Activated CD4-positive, alpha-beta T cell treated with anti-CD3 and anti-CD28 coated beads for 36 hours (primary cell): ENCODE data around the gene DDN. TPM values are rescaled to one million over a fixed set of nuclear protein-coding genes. Genes with fewer than 3 reads are reported as not detected.

Experiments used
- ATAC-seq: fragments of 200-7000 bp; cut with Tn5 transposase; one replicate; pipeline ENCODE4 v1.10.0; 2021; ENCODE audit warnings: mild to moderate bottlenecking, moderate library complexity
- CTCF ChIA-PET: fragments of 350-600 bp; sonication (Branson Sonifier 250); formaldehyde crosslinking; loops from one replicate; lab custom pipeline; 2021; ENCODE audit warnings: antibody characterized with exemption; lab: Charles Lee
- POLR2A ChIA-PET: fragments of 350-600 bp; sonication (Branson Sonifier 250); formaldehyde crosslinking; loops from one replicate; lab custom pipeline; 2021; ENCODE audit warnings: antibody characterized with exemption, inconsistent platforms; lab: Charles Lee
- DNase-seq: peaks from one replicate; pipeline ENCODE4 v3.0.0-alpha.2; 2020
- H3K27ac Mint-ChIP-seq: one replicate; pipeline ENCODE4 v1.8.0; 2021; ENCODE audit warnings: mixed read lengths
- H3K27me3 Mint-ChIP-seq: one replicate; pipeline ENCODE4 v1.8.0; 2021; ENCODE audit warnings: mixed read lengths
- H3K36me3 Mint-ChIP-seq: one replicate; pipeline ENCODE4 v1.8.0; 2021; ENCODE audit warnings: low read depth, mixed read lengths
- H3K4me1 Mint-ChIP-seq: one replicate; pipeline ENCODE4 v1.8.0; 2021; ENCODE audit warnings: mixed read lengths
- H3K4me3 Mint-ChIP-seq: one replicate; pipeline ENCODE4 v1.8.0; 2021; ENCODE audit warnings: mild to moderate bottlenecking, moderate library complexity, mixed read lengths
- H3K9me3 Mint-ChIP-seq: one replicate; pipeline ENCODE4 v1.8.0; 2021; ENCODE audit warnings: low read depth, mixed read lengths
- intact Hi-C, 2 experiments: fragments of 100-400 bp; cut with DNase I in 1 of 2; cut with micrococcal nuclease in 1 of 2; formaldehyde crosslinking; loops; one replicate each; pipeline versions ENCODE4 v1.14.2 to v1.15.1; 2022 to 2024; cut with DNase I, micrococcal nuclease
- total RNA-seq, 2 experiments: library from RNA; stranded (reverse); gene quantifications; one replicate each; pipeline ENCODE4 v1.2.3, GENCODE V29; 2021

The DDN gene
- total RNA-seq, 2 experiments from 2014 or later = 0.48 to 0.61 TPM

DNA sequence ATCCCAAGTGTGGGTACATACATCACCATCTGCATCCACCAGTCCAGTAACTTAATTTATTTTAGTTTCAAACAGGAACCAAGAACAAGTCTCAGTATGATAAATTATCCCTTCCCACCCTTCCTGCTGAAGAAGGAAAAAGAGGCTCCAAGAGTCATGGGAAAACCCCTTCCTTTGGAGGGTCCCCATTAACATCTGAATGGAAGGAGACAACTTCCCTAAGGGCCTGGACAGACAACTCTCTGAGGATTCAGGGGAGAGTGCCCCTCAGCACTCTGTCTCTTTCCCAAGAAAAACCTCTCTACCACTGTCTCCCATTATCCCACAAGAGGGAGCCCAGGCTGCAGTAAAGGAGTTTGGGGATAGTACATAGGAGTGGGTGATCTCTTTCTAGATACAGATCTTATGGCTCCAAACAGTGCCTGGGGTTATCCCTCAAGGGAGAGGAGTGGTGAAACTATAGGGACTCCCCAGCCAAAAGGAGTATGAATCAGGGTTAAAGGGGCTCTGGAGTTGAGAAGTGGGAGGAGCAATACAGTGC lies 33.8 kb downstream of the DDN start:
- no peak for DNase-seq
- intact Hi-C loops = no loop called here
- Mint-ChIP-seq H3K4me1 (peaks cover 15% of the 10 kb centered on the region), H3K4me3 (no peak overlapping the region), H3K27ac (no peak overlapping the region), H3K36me3 (no peaks in the 10 kb centered on the region), H3K9me3 (no peaks in the 10 kb centered on the region), H3K27me3 (peaks cover 4% of the 10 kb centered on the region)
- POLR2A ChIA-PET = no interaction called here
- ATAC-seq = peak; percentile 57
- CTCF ChIA-PET = interaction anchor here (0.6 to 0.7 kb wide), 2 partner anchors 30 to 40 kb away, joined by 3 read pairs; no protein-coding TSS in a partner anchor

DNA sequence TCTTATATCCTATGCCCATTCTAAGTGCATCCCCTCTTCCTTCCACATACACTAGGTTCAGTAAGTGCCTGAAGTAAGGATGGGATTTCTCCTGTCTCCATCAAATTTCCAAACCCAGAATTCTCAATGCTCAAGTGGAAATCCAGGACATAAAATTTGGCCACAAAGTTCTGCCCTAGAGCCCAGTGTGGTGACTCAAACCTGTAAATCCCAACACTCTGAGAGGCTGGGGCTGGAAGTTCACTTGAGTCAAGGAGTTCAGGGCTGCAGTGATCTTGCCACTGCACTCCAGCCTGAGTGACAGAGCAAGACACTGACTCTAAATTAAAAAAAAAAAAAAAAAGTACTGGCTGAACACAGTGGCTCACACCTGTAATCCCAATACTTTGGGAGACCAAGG lies 37.4 kb downstream of the DDN start:
- ChIA-PET POLR2A (interaction anchor here (0.6 kb wide), 1 partner anchor 56 kb away, joined by 3 read pairs; no protein-coding TSS in a partner anchor), CTCF (interaction anchor here (2.4 kb wide), 1 partner anchor 16 kb away, joined by 9 read pairs; the partner anchor contains the start of gene WNT1)
- Mint-ChIP-seq H3K27me3 (no peaks in the 10 kb centered on the region), H3K4me3 (no peak overlapping the region), H3K4me1 (peaks cover 5% of the 10 kb centered on the region), H3K9me3 (no peaks in the 10 kb centered on the region), H3K36me3 (no peaks in the 10 kb centered on the region), H3K27ac (no peak overlapping the region)
- ATAC-seq = no peak
- DNase-seq = no peak
- intact Hi-C loops = no loop called here

DNA sequence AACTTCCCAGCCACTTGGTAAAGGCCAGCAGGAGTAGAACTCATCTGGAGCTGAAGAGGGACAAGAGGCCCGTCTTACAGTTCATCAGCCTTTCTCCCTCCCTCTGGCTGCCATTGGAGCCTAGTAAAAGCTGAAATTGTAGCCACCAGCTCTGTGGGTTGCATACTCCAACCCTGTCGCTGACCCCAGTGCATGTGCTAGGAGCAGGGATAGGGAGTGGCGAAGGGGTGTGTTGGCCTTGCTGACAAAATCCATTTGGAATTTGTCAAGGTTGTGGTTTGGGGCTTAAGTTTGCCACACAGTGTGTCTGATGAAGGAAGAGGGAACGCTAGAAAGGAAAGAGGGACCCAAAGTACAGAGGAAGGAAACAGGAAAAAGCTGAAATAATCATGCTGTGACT lies 37.8 kb downstream of the DDN start:
- peaks cover 7% of the 10 kb centered on the region for H3K4me1 Mint-ChIP-seq
- no peaks in the 10 kb centered on the region for H3K36me3 Mint-ChIP-seq
- ATAC-seq = no peak
- DNase-seq = no peak
- ChIA-PET POLR2A (no interaction called here), CTCF (interaction anchor here (2.4 kb wide), 1 partner anchor 16 kb away, joined by 9 read pairs; the partner anchor contains the start of gene WNT1)
- no peak overlapping the region for H3K4me3 Mint-ChIP-seq
- H3K27ac Mint-ChIP-seq = no peak overlapping the region
- H3K27me3 Mint-ChIP-seq = no peaks in the 10 kb centered on the region
- intact Hi-C loops = no loop called here
- no peaks in the 10 kb centered on the region for H3K9me3 Mint-ChIP-seq

DNA sequence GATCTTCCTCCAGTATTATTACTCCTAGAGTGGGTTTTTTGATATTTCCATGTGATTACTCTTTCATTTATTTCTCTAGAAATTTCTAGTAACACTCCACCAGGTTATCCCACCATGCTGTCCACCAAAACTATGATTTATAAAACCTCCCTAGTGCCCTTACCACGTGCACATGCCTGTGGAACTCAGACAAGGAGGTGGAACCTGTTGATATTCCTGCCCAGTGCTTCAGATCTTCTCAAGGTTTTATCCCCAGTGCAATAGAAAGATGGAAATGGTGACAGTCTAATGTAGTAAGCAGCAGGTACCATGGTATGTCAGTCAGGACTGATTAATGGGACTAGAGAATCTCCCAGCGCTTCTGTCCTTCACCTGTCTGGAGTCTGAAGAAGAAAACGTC lies 38.3 kb downstream of the DDN start:
- intact Hi-C loops = no loop called here
- ChIA-PET POLR2A (no interaction called here), CTCF (interaction anchor here (2.4 kb wide), 1 partner anchor 17 kb away, joined by 9 read pairs; the partner anchor contains the start of gene WNT1)
- H3K27ac Mint-ChIP-seq = no peak overlapping the region
- H3K4me3 Mint-ChIP-seq = no peak overlapping the region
- DNase-seq (no peak), ATAC-seq (no peak)
- H3K27me3 Mint-ChIP-seq = no peaks in the 10 kb centered on the region
- peaks cover 1% of the 10 kb centered on the region for H3K36me3 Mint-ChIP-seq
- peaks cover 12% of the 10 kb centered on the region for H3K4me1 Mint-ChIP-seq
- no peaks in the 10 kb centered on the region for H3K9me3 Mint-ChIP-seq

DNA sequence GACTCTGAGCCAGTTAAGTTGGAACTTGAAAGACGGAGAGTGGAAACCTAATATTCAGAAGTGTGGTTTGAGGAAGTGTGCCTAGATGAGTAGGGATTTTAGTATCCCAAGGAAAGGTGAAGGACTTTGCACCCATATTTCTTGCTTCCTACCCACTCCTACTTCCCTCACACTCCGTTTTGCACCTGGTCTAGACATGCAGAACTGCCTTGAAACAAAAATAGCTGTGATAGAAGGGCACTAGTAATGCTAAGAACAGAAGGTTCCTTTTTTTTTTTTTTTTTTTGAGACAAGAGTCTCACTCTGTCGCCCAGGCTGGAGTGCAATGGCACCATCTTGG lies 41.2 kb downstream of the DDN start:
- peaks cover 23% of the 10 kb centered on the region for H3K4me1 Mint-ChIP-seq
- H3K27ac Mint-ChIP-seq = no peak overlapping the region
- intact Hi-C loops = loop anchor here in 1 of 2 experiments (5.0 kb wide), 1 partner anchor 801 kb away; the partner anchor contains the start of gene ASB8
- H3K9me3 Mint-ChIP-seq = no peaks in the 10 kb centered on the region
- peak overlapping the region; percentile 92 for H3K4me3 Mint-ChIP-seq
- DNase-seq = no peak
- no peaks in the 10 kb centered on the region for H3K27me3 Mint-ChIP-seq
- ChIA-PET CTCF (interaction anchor here (0.5 to 4.5 kb wide), 15 partner anchors 11 to 163 kb away, joined by 3 to 20 read pairs (median 5); partner anchors contain the start of genes DDN, DDX23, FKBP11 and WNT1), POLR2A (interaction anchor here (0.6 to 1.4 kb wide), 6 partner anchors 8 to 173 kb away, joined by 3 to 5 read pairs (median 4); partner anchors contain the start of genes FKBP11, RND1 and TUBA1B)
- H3K36me3 Mint-ChIP-seq = peaks cover 11% of the 10 kb centered on the region
- ATAC-seq = no peak

DNA sequence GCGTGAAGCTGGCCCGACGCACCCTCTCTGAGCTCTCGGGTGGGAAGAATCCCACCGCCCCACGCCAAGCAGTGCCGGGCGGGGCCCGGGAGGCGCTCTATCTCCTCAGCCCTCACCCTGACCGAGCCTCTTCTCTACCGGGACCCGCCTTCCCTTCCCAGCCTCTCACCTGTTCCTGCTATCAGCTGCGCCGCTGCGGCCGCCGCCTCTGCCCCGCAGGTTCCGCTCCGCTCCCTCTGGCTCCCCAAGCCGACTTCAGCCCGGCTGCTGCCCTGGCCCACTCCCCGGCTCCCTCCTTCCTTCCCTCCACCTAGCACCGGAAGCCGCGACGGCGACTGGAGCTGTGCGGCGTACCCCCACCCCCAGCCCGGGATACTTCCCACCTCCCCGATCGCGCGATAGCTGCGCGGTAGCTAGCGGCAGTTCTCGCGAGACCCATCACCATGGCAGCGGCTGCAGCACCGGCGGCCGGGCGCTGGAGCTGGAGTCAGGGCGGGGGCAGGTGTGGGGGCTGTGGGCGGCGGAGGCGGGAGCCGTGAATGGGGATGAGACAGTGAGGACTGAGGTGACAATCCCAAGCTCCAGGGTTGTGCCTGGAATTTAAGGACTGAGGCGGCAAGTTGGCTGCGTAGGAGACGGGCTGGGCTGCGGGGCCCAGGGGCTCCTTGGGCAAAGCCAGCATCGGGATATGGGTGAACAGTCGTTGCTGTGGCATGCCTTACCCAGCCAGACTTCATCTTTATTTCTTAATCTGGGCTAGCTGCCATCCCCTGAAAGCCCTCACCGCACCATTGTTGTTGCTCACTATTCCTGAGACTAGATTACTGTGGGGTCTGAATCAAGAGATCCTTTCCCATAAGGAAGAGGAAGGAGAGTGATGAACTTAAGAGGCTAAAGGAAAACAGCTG lies 41.8 kb downstream of the DDN start, which contains the start of gene ARF3:
Gene ARF3, minus strand, starts transcription at position 347 of the 908 bp plus-strand sequence. CDS start 16,392 bp downstream, outside the sequence.
- intact Hi-C loops = loop anchor here (1.0 to 5.0 kb wide), 11 partner anchors 20 to 800 kb away; partner anchors contain the start of genes ASB8 (in 1 of the 2), CCNT1 (in 1 of the 2), DDX23 (in 1 of the 2) and FKBP11 (in 1 of the 2)
- Mint-ChIP-seq H3K27me3 (no peaks in the 10 kb centered on the region), H3K9me3 (no peaks in the 10 kb centered on the region), H3K36me3 (peaks cover 13% of the 10 kb centered on the region), H3K4me1 (peaks cover 23% of the 10 kb centered on the region), H3K27ac (peak within 1 kb of the TSS; percentile 74), H3K4me3 (peak within 1 kb of the TSS; percentile 92)
- ChIA-PET CTCF (interaction anchor here (0.5 to 4.5 kb wide), 18 partner anchors 11 to 782 kb away, joined by 3 to 20 read pairs (median 4); partner anchors contain the start of genes DDN, DDX23, FKBP11 and WNT1), POLR2A (interaction anchor here (0.5 to 1.4 kb wide), 11 partner anchors 9 to 275 kb away, joined by 3 to 5 read pairs (median 3); partner anchors contain the start of genes FKBP11, KANSL2, RND1 and TUBA1A)
- peak; percentile 97 for DNase-seq
- ATAC-seq = peak; percentile 99

DNA sequence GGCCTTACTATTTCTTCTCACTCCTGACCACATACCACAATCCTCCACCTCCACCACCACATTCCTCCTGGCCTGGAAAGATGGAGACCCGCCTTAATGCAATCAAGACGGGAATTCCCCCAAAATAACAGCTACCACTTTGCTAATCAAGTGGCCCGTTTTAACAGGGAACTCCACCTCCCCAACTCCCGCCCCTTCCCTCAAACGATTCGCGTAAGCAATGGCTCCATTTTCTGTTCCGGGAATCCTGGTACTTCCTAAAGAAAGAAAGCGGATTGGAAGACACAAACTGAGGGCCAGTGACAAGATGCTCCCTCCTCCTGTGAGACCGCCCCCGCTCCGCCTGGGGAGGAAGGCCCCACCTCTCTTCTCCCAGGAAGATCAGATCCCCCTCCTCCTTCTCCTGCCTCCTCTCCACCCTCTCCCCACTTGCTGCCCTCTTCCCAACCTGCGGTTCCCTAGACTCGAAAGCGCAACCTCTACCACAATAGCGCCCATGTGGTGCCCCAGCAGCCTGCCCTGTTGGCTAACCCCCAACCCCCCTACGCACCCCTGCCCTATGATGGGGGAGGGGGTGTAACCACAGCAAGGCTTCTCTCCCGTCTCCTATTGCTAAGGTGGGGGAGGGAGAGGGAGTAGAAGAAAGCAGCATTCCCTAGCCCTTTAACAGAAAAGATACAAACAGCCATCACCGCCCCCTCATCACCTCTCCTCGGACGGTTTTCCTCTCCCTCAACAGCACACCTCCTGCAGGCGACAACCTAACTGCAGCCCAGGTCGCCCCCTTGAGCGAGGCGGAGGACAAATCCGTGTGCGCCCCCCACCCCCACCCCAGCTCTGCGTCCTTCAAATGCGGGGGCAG lies 42.7 kb downstream of the DDN start:
- H3K4me1 Mint-ChIP-seq = peaks cover 23% of the 10 kb centered on the region
- ChIA-PET CTCF (interaction anchor here (0.9 to 4.5 kb wide), 13 partner anchors 12 to 160 kb away, joined by 3 to 20 read pairs (median 4); partner anchors contain the start of genes DDX23 and WNT1), POLR2A (interaction anchor here (0.5 to 1.4 kb wide), 7 partner anchors 26 to 274 kb away, joined by 3 to 5 read pairs (median 3); partner anchors contain the start of genes FKBP11, KANSL2 and TUBA1A)
- no peaks in the 10 kb centered on the region for H3K27me3 Mint-ChIP-seq
- peak overlapping the region; percentile 92 for H3K4me3 Mint-ChIP-seq
- H3K9me3 Mint-ChIP-seq = no peaks in the 10 kb centered on the region
- peak overlapping the region; percentile 74 for H3K27ac Mint-ChIP-seq
- intact Hi-C loops = loop anchor here (1.0 to 5.0 kb wide), 12 partner anchors 21 to 799 kb away; partner anchors contain the start of genes ASB8 (in 1 of the 2), CCNT1 (in 1 of the 2), DDX23 (in 1 of the 2) and FKBP11 (in 1 of the 2)
- peak; percentile 58 for DNase-seq
- peak; percentile 21 for ATAC-seq
- H3K36me3 Mint-ChIP-seq = peaks cover 20% of the 10 kb centered on the region

DNA sequence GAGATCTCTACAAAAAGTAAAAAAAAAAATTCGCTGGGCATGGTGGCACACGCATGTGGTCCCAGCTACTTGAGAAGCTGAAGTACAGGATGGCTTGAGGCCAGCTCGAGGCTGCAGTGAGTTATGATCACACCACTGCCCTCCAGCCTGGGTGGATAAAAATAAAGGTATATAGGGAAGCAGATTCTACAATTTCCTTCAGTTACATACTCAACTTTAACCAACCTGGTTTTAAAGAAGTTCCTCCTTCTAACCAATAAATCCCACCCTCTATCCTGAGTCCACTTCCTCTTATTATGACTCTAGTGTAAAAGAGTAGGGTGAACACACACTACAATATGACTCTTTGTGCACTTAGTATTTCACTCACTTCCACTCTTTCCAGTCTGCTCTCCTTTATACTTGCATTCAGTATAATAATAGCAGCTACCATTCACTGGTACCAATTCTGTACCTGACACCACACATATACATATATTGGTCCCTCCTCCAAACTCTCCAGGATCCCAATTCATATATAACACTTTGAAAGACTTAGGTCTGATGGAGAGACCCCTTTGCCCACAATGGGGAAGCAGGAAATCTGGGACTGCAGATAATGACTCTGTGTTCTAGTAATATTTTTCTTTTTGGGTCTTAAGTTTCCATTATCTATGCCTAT lies 44.2 kb downstream of the DDN start:
- no peak overlapping the region for H3K4me3 Mint-ChIP-seq
- DNase-seq = no peak
- no peaks in the 10 kb centered on the region for H3K27me3 Mint-ChIP-seq
- peak overlapping the region; percentile 19 for H3K27ac Mint-ChIP-seq
- ChIA-PET CTCF (interaction anchor here (0.6 to 4.5 kb wide), 7 partner anchors 12 to 126 kb away, joined by 3 to 20 read pairs (median 4); partner anchors contain the start of gene WNT1), POLR2A (interaction anchor here (0.6 kb wide), 1 partner anchor 108 kb away, joined by 3 read pairs; no protein-coding TSS in a partner anchor)
- peaks cover 20% of the 10 kb centered on the region for H3K36me3 Mint-ChIP-seq
- no peak for ATAC-seq
- intact Hi-C loops = loop anchor here in 1 of 2 experiments (5.0 kb wide), 1 partner anchor 798 kb away; the partner anchor contains the start of gene ASB8
- H3K9me3 Mint-ChIP-seq = no peaks in the 10 kb centered on the region
- H3K4me1 Mint-ChIP-seq = peaks cover 23% of the 10 kb centered on the region

DNA sequence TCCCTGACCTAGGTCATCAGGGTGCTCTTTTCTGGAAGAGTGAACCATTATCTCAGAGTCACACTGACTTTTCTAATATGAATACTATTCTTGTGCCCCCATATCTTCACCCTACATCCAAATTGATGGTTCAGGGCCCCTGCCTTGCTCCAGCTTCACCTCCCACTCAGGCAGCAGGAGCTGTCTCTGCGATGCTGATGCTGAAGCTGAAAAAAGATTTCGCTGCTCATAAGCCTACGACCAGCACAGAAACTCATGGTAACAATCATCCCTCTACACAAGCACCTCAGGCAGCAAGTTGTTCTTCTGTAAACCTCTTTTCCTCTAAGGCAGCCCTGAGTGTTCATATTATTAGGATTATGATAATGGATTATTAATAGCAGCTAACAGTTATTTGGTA lies 45.1 kb downstream of the DDN start:
- Mint-ChIP-seq H3K36me3 (peaks cover 23% of the 10 kb centered on the region), H3K27me3 (no peaks in the 10 kb centered on the region)

More for the DNA sequence above, 45.1 kb downstream of the DDN start:
- Mint-ChIP-seq H3K4me3 (no peak overlapping the region), H3K4me1 (peaks cover 23% of the 10 kb centered on the region), H3K9me3 (no peaks in the 10 kb centered on the region), H3K27ac (no peak overlapping the region)
- no peak for ATAC-seq
- CTCF ChIA-PET = interaction anchor here (0.5 to 1.3 kb wide), 6 partner anchors 23 to 63 kb away, joined by 3 to 4 read pairs (median 3); partner anchors contain the start of gene FKBP11
- intact Hi-C loops = no loop called here
- POLR2A ChIA-PET = no interaction called here
- no peak for DNase-seq
